Sciatic nerve (tissue), 2 donors: Measurements from ENCODE around the gene IRF2BPL. TPM values are rescaled to one million over a fixed set of nuclear protein-coding genes. Genes with fewer than 3 reads are reported as not detected.
A peak's percentile ranks its signal among the peaks of the same experiment; 100 is the strongest.

ENCODE experiments used
- ATAC-seq: fragments of 200-7000 bp; cut with Tn5 transposase; one replicate; pipeline ENCODE4 v1.9.1; 2020; ENCODE audit warnings: mild to moderate bottlenecking, moderate library complexity
- DNase-seq: peaks from one replicate; pipeline ENCODE4 v3.0.0-alpha.2; 2020; ENCODE audit warnings: low spot score
- intact Hi-C: fragments of 100-400 bp; cut with DNase I; formaldehyde crosslinking; loops from one replicate; pipeline ENCODE4 v1.14.2; 2022
- total RNA-seq: library from RNA; stranded (reverse); fragmentation: NEBNext Ultra II Directional; extraction: Animal tissue kit (Norgen Biotek cat#: 25700); gene quantifications from one replicate; pipeline ENCODE4 v1.2.1, GENCODE V29; 2021
- donor health status: DM: no; HTN: no; CAD: no.
- donor health status: DM: no; HTN: no; CAD: no.

Gene IRF2BPL
- total RNA-seq, 1 donor from 2014 or later: 59.6 TPM

GRCh38 chr14:77037938-77038568 is 9.5 kb upstream of the IRF2BPL start:
- DNase-seq (no peak), ATAC-seq (no peak)
- intact Hi-C loops: no loop called here

GRCh38 chr14:77037215-77037937 is 8.9 kb upstream of the IRF2BPL start:
- ATAC-seq: no peak
- intact Hi-C loops: no loop called here
- no peak for DNase-seq

- ATAC-seq: no peak
- DNase-seq: no peak
- intact Hi-C loops: no loop called here
These were observed 8.1 kb upstream of the IRF2BPL start for GRCh38 chr14:77036484-77037214.

- DNase-seq (no peak), ATAC-seq (no peak)
- intact Hi-C loops: no loop called here
These were observed 6.8 kb upstream of the IRF2BPL start for GRCh38 chr14:77035267-77035666.

GRCh38 chr14:77033622-77034589 is 5.4 kb upstream of the IRF2BPL start:
- peak; percentile 62 for ATAC-seq
- intact Hi-C loops: no loop called here
- peak; percentile 91 for DNase-seq

GRCh38 chr14:77032844-77033621 is 4.5 kb upstream of the IRF2BPL start:
- DNase-seq: peak; percentile 95
- intact Hi-C loops: no loop called here
- peak; percentile 84 for ATAC-seq

- intact Hi-C loops: no loop called here
- no peak for ATAC-seq
- no peak for DNase-seq
These were observed 4.0 kb upstream of the IRF2BPL start for GRCh38 chr14:77032491-77032843.

- peak; percentile 20 for ATAC-seq
- no peak for DNase-seq
- intact Hi-C loops: no loop called here
These were observed 3.4 kb upstream of the IRF2BPL start for GRCh38 chr14:77031759-77032490.

- ATAC-seq (peak; percentile 45), DNase-seq (peak; percentile 90)
- intact Hi-C loops: loop anchor here (5.0 to 10.0 kb wide), 2 partner anchors 75 to 113 kb away; no protein-coding TSS in a partner anchor
These were observed 747 bp downstream of the IRF2BPL start for GRCh38 chr14:77027538-77028383.

- DNase-seq (no peak), ATAC-seq (no peak)
- intact Hi-C loops: loop anchor here (5.0 to 10.0 kb wide), 2 partner anchors 75 to 112 kb away; no protein-coding TSS in a partner anchor
These were observed 1.5 kb downstream of the IRF2BPL start for GRCh38 chr14:77026930-77027537.

- intact Hi-C loops: loop anchor here (5.0 to 10.0 kb wide), 2 partner anchors 74 to 112 kb away; no protein-coding TSS in a partner anchor
- peak; percentile 70 for DNase-seq
- no peak for ATAC-seq
These were observed 2.2 kb downstream of the IRF2BPL start for GRCh38 chr14:77026166-77026929.

GRCh38 chr14:77025744-77026165 is 2.8 kb downstream of the IRF2BPL start:
- ATAC-seq (no peak), DNase-seq (no peak)
- intact Hi-C loops: loop anchor here (5.0 to 10.0 kb wide), 2 partner anchors 73 to 111 kb away; no protein-coding TSS in a partner anchor

GRCh38 chr14:77024171-77024691 is 4.3 kb downstream of the IRF2BPL start:
- peak; percentile 73 for DNase-seq
- ATAC-seq: no peak
- intact Hi-C loops: loop anchor here (10.0 kb wide), 1 partner anchor 109 kb away; no protein-coding TSS in a partner anchor

GRCh38 chr14:77023001-77023996 is 5.2 kb downstream of the IRF2BPL start:
- intact Hi-C loops: loop anchor here (10.0 kb wide), 1 partner anchor 108 kb away; no protein-coding TSS in a partner anchor
- DNase-seq (no peak), ATAC-seq (peak; percentile 58)
